Prostate gland (tissue), 2 donors: ENCODE data around the gene SCOC. TPM values are rescaled to one million over a fixed set of nuclear protein-coding genes. Genes with fewer than 3 reads are reported as not detected.

ENCODE experiments used
- DNase-seq: peaks from one replicate; pipeline ENCODE4 v3.0.0-alpha.2; 2019; ENCODE audit warnings: low spot score
- H3K27ac ChIP-seq, 2 donors: fragments of 200-600 bp; sonication (generic); 2 replicates each; pipeline ENCODE4 v1.5.1; 2017 to 2019
- H3K27me3 ChIP-seq: fragments of 200-600 bp; sonication (generic); replicated peaks from 2 replicates; pipeline ENCODE4 v1.5.1; 2019; ENCODE audit not compliant: insufficient read depth
- H3K36me3 ChIP-seq, 2 donors: fragments of 200-600 bp; sonication (generic); 1 replicate in 1 of 2; 2 replicates in 1 of 2; pipeline versions ENCODE4 v1.5.1 to v1.8.1; 2017 to 2019
- H3K4me1 ChIP-seq: fragments of 200-600 bp; sonication (generic); replicated peaks from 2 replicates; pipeline ENCODE4 v1.5.1; 2019
- H3K4me3 ChIP-seq, 2 donors: fragments of 200-600 bp; sonication (generic); 2 replicates each; pipeline ENCODE4 v1.5.1; 2017 to 2019
- H3K9me3 ChIP-seq: fragments of 200-600 bp; sonication (generic); 2 replicates; pipeline ENCODE4 v1.5.1; 2017
- POLR2A ChIP-seq: fragments of 450-650 bp; IDR thresholded peaks from one replicate; pipeline ENCODE4 v1.6.1; 2016; ENCODE audit warnings: antibody characterized with exemption, mild to moderate bottlenecking
- POLR2AphosphoS5 ChIP-seq: sonication (generic); formaldehyde crosslinking; IDR thresholded peaks from one replicate; pipeline ENCODE4 v1.6.1; 2017; ENCODE audit warnings: antibody characterized with exemption
- WGBS: methylation state at CpG from one replicate; pipeline ENCODE4 v1.1.5; 2018; 5-methylcytosine and 5-hydroxymethylcytosine counted together
- intact Hi-C: fragments of 100-400 bp; cut with DNase I; formaldehyde crosslinking; loops from one replicate; pipeline ENCODE4 v1.14.2; 2022
- total RNA-seq, 2 donors: library from RNA; depleted of rRNA; stranded (reverse); fragments of >200 nt; gene quantifications; one replicate each; pipeline ENCODE4 v1.1.0, GENCODE V29; 2016
- TF ChIP-seq, protein P1 (sequence below), 4 experiments: fragments of 200-600 bp in 2 of 4; fragments of 450-650 bp in 2 of 4; sonication (generic) in 2 of 4; IDR thresholded peaks; 1 replicate in 3 of 4; 2 replicates in 1 of 4; pipeline ENCODE4 v1.5.1; 2016 to 2019; ENCODE audit warnings: antibody characterized with exemption in 4 of 4, mild to moderate bottlenecking in 2 of 4, moderate library complexity in 2 of 4

Gene SCOC
- total RNA-seq, 2 donors from 2014 or later: 28.2 to 58.8 TPM

DNA sequence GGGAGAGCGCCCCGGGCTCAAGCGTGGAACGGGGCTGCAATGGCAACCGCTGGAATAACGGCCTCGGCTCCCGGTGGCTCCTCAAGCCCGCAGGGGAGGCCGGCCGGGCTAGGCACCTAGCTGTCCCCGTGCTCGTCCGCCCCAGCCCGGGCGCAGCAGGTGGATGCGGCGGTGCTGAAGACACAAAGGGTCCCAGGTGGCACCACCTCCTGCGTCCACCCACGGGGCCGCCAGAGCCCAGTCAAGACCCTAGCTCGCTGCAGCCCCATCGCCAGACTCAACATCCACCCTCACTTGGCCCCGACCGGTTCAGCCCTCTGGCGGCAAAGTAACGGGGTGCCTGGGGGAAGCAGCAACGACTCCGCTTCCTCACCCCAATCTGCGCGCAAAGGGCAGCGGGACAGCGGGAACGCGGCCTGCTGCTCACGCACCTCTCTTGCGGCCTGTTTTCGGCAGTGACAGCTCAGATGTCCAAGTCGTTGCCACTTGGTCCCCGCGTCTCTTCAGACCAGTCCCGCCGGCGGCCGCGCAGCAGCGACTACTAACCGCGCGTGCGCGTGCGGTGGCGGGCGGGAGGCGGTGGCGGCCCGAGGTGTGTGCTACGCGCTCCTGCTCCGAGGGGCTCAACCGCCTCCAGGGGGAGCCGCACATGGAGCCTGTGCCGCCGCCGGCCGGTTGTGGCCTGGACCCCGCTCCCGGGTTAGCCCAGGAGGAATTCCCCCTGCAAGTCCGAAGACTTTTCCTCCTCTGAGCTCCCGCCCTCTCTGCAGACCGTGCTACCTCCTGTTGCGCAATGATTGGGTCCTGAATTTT, 53.9 kb downstream of the SCOC start, which contains the start of gene CLGN:
Gene CLGN, minus strand, starts transcription at position 543 of the 813 bp plus-strand sequence. CDS start 14,570 bp downstream, outside the sequence.
- no peak for TF ChIP-seq POLR2AphosphoS5
- TF ChIP-seq, protein P1, sequence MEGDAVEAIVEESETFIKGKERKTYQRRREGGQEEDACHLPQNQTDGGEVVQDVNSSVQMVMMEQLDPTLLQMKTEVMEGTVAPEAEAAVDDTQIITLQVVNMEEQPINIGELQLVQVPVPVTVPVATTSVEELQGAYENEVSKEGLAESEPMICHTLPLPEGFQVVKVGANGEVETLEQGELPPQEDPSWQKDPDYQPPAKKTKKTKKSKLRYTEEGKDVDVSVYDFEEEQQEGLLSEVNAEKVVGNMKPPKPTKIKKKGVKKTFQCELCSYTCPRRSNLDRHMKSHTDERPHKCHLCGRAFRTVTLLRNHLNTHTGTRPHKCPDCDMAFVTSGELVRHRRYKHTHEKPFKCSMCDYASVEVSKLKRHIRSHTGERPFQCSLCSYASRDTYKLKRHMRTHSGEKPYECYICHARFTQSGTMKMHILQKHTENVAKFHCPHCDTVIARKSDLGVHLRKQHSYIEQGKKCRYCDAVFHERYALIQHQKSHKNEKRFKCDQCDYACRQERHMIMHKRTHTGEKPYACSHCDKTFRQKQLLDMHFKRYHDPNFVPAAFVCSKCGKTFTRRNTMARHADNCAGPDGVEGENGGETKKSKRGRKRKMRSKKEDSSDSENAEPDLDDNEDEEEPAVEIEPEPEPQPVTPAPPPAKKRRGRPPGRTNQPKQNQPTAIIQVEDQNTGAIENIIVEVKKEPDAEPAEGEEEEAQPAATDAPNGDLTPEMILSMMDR (IDR thresholded peaks at IDR 0.05): peak in 3 of 4 experiments; percentile 41 to 54 (median 45)
- Histone ChIP-seq H3K9me3 (no peaks in the 10 kb centered on the region), H3K4me3 (peak within 1 kb of the TSS; percentile 47 to 54), H3K36me3 (no peaks in the 10 kb centered on the region), H3K27ac (peak within 1 kb of the TSS; percentile 53 to 76), H3K27me3 (no peaks in the 10 kb centered on the region), H3K4me1 (no peaks in the 10 kb centered on the region)
- DNase-seq: peak; percentile 69
- intact Hi-C loops: no loop called here
- under 1% methylated on average over 59 of the region's 73 CpGs for WGBS

DNA sequence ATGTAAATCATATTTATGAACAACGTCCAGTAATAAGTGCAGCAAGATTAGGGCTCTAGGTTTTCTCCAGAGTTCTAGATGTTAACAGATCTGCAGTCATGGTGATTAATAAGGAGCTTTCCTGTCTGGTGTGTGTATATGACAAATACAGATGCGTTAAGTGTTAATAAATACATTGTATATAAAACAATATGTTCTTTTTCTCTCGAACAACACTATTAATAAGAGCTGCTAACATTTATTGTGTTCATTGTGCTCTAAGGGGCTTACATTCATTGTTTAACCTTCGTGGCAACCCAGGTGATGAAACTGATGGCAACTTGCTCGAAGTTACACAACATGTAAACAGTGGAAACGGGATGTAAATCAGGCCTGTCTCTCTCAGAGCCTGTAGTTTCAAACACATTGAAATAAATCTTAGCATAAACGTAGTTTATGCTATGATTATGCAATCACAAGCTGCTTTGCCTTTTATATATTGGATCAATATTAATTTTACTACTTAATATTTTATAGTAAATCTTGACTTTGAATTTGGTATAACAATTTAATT, 54.5 kb downstream of the SCOC start:
- no peak for TF ChIP-seq POLR2A
- TF ChIP-seq, protein P1 (IDR thresholded peaks at IDR 0.05): peak in 1 of 4 experiments; percentile 6
- Histone ChIP-seq H3K4me3 (peak overlapping the region; percentile 47 to 54), H3K27me3 (no peaks in the 10 kb centered on the region), H3K27ac (peak overlapping the region; percentile 53 to 76), H3K36me3 (no peaks in the 10 kb centered on the region), H3K4me1 (no peaks in the 10 kb centered on the region), H3K9me3 (no peaks in the 10 kb centered on the region)
- intact Hi-C loops: no loop called here
- WGBS: 32% methylated on average over 7 of the region's 7 CpGs
- no peak for DNase-seq

Other genes with a start within 250 kb of the SCOC start
- 10 to 100 TPM; 15.0 to 30.6 TPM for gene MAML3, start 219.5 kb upstream of the SCOC start, total RNA-seq
- gene CLGN, start 54.0 kb downstream of the SCOC start, total RNA-seq: 10 to 100 TPM; 20.7 to 42.1 TPM
- 1 to 10 TPM in 1 of 2 donors, not detected in 1; 3.2 TPM for gene MGAT4D, start 124.6 kb downstream of the SCOC start, total RNA-seq
- 10 to 100 TPM; 35.0 to 39.2 TPM for gene ELMOD2, start 150.5 kb downstream of the SCOC start, total RNA-seq
- not detected for gene UCP1, start 195.3 kb downstream of the SCOC start, total RNA-seq